HG02588 (cell line): ENCODE data around the gene KRT34.
"Not testable (repeated sequence)": the region's sequence is repeated elsewhere in the genome, so short reads cannot be mapped to it uniquely, and the experiment has no call there.

Experiments
- ATAC-seq: cut with Tn5 transposase; IDR thresholded peaks from one replicate; pipeline ENCODE4 v1.9.1; 2021; ENCODE audit warnings: mild to moderate bottlenecking, moderate library complexity; ENCODE audit not compliant: unreplicated experiment

Gene KRT34

GRCh38 chr17:41369023-41369422, 13.1 kb downstream of the KRT34 start:
- ATAC-seq = no peak

DNA sequence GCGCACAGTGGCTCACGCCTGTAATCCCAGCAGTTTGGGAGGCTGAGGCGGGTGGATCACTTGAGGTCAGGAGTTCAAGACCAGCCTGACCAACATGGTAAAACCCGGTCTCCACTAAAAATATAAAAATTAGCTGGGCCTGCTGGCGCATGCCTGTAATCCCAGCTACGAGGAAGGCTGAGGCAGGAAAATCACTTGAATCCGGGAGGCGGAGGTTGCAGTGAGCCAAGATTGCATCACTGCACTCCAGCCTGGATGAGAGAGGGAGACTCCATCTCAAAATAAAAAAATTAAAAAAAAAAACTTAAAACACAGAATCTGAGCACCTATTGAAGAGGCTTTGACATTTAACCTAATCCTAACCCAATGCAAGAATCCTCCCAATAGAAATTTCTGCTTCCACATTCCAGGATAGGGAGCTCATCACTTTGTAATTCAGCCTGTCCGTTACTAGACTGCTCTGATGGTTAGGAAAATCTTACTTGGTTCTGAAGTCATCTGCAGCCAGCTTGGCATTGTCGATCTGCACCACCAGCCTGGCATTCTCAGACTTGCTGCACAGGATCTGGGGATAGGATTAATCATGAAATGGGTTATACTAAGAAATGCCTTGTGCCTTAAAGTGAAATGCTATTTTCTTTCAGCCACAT, 14.6 kb downstream of the KRT34 start:
- no peak for ATAC-seq

DNA sequence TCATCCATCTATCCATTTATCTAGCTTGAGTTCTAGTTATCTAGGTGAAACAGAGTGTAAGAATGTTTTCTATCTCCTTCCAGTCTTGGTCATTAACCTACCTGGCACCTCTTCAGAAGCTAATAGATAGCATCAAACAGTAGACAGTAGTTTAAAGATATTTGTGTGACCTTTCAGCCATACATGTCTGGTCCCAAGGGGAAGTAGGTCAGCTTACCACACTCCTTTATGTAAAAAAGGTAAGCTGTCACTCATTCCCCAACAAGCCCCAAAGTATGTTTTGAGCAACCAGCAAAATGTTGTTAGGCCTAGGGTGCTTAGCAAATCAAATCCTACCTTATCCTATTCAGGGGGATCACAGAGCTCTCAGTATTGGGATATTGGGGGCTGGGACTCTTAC, 16.0 kb downstream of the KRT34 start:
- no peak for ATAC-seq

DNA sequence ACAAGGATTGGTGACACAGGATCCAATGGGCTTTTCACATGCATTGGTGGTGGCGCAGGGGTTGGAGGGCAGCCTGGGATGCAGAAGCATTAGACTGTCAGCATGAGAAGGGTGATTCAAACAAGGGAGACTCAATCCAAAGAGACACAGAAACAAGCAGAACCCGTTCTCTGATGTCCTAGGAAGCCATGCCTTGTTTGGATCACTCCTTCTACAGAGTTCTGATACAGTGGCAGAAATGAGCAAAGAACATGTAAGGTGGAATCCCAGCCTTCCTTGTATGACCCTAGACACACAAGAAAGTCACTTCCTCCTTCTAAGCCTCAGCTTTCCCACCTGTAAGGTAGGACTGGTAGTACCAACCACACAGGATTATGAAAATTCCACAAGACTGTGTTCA, 18.2 kb downstream of the KRT34 start:
- ATAC-seq = no peak

DNA sequence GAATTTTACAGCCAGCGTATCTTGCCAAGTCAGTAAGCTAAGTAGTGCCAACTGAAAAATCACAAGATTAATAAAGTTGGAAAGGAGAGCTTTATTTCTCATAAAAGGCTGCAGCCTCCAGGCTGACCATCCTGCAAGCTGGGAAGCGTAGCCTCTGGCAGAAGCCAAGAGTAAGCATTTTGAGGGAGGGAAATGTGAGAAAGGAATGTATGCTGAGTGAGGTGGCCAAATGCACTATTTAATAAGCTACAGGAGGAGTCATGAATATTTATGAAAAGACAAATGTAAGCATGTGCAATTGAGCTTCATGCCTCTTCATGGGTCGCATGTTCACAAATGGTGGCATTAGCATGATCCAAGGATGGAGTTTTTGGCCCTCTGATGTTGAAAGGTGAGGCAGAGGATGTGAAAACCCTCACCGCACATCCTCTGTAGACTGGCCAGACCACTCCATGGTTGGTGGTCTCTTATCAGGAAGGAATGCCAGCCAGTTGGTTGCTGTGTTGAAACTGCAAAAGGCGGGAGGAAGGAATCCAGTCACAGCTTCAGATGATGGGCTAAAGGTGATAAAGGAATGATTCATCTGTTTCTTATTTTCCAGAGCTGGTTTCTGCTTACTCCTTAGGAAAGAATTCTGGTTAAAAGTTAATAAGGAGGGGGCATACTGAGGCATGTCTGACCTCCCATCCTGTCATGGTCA, 21.7 kb downstream of the KRT34 start:
- no peak for ATAC-seq

GRCh38 chr17:41354536-41354935, 27.6 kb downstream of the KRT34 start:
- no peak for ATAC-seq

DNA sequence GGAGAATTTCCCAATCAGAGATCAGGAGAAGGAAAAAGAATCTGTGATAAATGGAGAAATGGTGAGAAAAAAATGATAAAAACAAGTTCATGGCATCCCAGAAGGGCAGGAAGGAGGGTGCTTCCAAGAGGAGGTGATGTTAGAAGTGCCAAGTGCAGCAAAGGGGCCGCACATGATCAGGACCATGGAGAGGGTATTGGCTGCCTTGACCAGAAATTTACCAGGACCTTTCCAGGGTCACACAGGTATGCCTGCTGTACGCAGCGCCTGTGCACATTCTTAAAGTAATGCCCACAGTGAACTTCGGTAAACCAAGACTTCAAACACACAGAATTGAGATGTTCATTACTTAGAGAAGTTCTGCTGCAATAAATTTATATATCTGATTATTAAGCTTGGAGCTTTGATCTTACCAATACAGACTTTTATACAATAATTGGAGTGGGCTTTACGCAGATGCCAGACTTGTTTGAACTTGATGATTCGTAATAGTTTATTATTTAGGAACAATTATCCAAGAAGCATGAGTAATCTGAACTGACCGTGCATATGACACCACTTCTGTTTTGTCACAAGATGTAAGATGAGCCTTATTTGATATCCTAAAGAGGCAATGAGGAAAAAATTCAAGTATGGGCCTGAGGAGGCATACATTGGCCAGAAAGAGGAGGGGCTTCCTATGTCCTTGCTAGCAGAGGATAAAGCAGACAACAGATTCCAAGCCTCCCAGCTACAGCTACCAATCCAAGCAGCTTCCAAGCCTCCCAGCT, 29.3 kb downstream of the KRT34 start:
- no peak for ATAC-seq

DNA sequence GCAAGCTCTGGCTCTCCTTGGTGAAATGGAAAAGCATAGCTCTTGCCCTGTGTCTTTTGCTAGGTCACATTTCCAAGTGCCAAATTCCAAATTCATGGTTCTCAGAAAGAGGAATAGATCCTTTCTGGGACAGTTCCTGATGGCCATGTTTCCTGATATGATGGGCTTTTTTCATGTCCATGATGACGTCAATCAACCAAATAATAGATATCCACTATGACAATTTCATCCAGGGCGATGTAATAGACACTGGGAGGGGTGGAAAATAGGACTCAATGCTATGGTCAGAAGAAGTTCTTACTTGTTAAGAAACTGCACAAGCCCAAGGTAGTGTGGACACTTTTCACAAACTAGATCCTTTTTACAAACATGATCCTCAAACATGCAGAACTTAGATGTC, 30.9 kb downstream of the KRT34 start:
- no peak for ATAC-seq

DNA sequence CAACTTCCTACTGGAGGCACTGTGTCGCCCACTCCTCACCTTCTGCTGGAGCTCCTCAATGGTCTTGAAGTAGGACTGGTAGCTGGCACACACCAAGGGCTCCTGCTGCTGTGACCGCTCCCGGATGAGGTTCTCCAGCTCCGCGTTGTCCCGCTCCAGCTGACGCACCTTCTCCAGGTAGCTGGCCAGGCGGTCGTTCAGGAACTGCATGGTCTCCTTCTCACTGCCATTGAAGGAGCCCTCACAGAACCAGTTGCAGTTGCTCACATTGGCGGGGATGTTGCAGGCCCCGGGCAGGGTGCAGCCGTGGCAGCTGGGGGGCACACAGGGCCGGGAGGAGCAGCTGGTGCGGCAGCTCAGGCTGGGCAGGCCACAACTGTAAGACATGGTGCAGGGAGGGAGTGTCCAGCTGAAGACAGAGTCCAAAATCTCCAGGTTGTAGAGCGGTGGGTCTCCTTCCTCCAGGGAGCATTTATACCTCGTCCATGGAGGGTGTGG, 31.7 kb downstream of the KRT34 start, which contains the start of gene KRT33A:
Gene KRT33A (minus strand): TSS at position 448 of the 498 bp plus-strand sequence. CDS start 61 bp downstream, at position 387.
- ATAC-seq = not testable (repeated sequence)

GRCh38 chr17:41347869-41348760, 34.0 kb downstream of the KRT34 start:
- ATAC-seq = no peak

DNA sequence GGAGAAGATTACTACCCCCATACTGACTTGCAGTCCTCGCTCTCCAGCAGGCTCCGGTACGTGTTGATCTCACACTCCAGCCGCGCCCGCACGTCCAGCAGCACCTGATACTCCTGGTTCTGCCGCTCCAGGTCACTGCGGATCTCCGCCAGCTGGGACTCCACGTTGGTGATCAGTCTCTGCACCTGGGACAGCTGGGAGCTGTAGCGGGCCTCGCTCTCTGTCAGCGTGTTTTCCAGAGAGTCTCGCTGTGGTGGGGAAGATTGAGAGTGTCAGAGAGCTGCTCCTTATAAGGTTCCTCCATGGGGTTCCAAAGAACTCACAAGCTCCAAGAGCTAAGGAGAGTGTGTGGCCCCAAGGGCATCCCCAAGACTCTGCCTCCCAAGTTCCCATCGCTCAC, 35.7 kb downstream of the KRT34 start:
- not testable (repeated sequence) for ATAC-seq

- ATAC-seq = no peak
Observed at GRCh38 chr17:41345992-41346391, 36.1 kb downstream of the KRT34 start.

DNA sequence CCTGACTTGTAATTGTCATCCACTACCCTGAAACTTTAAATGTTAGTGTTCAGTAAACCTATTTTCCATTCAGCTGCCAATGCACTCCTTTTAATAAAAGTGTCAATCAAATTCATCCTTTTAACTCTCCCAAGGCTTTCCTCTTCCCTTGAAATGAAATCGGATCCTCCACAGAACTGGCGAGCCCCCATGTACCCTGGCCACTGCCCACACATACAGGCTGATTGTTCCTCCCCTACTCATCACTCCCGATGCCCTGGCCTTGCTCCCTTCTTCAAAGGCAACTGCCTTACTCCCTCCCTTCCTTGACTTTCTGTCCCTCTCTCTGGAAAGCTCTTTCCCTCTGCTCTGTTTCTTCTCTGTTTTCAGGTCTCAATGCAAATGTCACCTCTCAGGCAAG, 39.1 kb downstream of the KRT34 start:
- ATAC-seq = no peak

DNA sequence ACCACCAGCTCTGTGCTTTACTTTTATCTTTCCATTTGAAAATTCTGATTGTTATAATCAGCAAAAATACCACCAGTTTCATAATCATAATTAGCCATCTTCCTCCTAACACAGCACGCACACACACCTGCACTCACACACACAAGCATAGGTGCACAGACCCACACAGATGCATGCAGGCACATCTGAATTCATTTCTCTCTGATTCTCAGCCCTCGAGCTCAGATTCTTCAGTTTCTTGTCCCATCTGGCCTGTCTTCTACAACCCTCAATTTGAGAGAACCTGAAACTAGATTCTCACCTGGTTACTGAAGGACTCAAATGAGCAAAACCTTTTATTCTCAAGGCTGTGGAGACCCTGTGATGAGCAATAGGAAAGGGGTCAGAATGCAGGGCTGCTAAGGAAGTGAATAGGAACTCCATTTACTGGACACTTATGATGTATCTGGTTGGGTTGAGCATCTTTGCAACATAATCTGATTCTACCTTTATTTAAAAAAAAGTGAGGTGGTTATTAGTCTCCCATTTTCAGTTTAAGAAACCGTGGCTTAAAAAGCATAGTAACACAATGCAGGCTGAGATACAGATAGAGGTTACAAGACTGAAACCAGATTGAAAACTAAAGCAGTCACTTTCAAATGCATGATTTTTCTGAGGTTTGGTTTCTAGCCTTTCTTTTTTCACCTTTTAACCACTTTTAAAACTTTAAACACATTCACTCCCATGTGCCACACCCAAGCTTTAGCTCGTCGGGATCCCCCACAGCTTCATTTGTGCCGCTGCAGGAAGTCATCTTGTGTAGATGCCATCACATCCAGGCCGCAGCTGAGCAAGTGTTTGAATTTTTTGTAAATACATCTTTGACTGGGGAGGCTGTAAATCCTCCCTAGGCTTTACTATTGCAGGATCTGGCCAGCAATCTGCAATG, 40.9 kb downstream of the KRT34 start:
- ATAC-seq = no peak

DNA sequence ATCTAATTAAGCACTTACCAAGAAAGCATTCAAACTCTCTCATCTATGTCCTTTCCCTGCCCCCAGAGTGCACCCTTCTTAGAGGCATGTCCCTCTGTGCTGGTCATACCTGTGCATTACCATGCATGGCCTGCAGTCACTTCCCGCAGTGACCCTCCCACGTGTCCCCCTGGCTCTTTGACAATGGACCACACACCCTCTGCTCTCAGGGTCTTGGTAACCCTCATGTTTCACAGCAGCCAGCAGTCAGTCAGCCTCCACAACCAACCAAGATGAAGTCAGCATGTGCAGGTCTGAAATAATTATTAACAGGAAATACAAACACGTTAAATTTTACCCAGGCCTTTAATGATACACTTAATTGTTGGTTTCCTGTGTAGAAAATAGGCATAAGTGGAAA, 41.6 kb downstream of the KRT34 start:
- ATAC-seq = no peak

GRCh38 chr17:41339571-41340172, 42.4 kb downstream of the KRT34 start:
- ATAC-seq = no peak

GRCh38 chr17:41338961-41339485, 43.1 kb downstream of the KRT34 start:
- ATAC-seq = no peak

DNA sequence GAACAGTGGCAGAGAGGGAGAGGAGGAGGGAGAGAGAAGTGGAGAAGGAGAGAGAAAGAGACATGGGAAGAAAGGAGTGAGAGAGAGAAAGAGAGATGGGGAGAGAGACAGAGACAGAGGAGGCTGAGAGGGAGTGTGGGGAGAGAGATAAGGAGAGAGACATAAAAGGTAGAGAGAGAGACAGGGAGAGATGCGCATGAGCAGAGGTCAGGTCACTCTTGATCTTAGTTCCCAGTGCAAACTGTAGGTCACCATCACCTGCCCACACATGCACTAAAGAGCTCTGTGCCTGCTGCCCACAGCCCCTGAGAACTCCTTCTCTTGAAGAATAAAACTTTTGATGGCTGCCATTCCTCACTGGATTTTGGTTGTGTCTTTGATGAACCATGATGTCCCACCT, 46.4 kb downstream of the KRT34 start:
- ATAC-seq = no peak
